ENCODE measurements around the gene UBE2D2.

Gene UBE2D2

DNA sequence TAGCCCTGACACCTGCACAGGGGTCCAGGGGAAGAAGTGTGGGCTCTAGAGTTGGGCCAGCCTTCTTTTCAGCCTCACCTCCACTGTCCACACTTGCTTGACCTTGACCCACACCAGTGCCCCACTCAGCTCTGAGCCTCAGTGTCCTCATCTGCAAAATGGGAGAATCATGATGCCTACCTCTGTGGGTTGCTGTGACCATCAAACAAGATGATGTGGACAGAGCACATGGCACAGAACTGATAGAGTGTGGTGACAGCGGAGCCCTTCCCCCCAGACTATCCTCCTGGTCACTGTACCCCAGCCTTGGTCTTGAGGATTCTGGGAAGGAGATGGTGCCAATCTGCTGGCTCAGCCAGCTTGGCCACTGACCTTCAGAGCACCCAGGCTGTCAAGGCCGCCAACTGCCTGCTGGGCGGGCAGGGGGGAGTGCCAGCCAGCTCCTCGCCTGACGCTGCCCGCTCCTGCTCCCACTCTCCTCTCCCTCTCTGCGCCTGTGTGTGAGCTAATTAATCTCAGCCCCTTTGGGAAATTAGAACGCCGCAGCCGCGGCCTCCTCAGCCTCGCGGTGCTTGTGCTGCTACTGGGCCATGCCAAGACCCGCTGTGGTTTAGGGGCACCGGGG, 103.7 kb downstream of the UBE2D2 start:
- TF ChIP-seq, protein P1, sequence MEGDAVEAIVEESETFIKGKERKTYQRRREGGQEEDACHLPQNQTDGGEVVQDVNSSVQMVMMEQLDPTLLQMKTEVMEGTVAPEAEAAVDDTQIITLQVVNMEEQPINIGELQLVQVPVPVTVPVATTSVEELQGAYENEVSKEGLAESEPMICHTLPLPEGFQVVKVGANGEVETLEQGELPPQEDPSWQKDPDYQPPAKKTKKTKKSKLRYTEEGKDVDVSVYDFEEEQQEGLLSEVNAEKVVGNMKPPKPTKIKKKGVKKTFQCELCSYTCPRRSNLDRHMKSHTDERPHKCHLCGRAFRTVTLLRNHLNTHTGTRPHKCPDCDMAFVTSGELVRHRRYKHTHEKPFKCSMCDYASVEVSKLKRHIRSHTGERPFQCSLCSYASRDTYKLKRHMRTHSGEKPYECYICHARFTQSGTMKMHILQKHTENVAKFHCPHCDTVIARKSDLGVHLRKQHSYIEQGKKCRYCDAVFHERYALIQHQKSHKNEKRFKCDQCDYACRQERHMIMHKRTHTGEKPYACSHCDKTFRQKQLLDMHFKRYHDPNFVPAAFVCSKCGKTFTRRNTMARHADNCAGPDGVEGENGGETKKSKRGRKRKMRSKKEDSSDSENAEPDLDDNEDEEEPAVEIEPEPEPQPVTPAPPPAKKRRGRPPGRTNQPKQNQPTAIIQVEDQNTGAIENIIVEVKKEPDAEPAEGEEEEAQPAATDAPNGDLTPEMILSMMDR (conservative IDR thresholded peaks at IDR 0.05; ENCODE audit: control insufficient read depth, insufficient read depth, low read depth, low read length): no peak
- H3K4me3 ChIP-seq (ENCODE audit: control insufficient read depth, low read depth, low read length): no peak overlapping the region
- no peak for DNase-seq (ENCODE audit: low read depth)

DNA sequence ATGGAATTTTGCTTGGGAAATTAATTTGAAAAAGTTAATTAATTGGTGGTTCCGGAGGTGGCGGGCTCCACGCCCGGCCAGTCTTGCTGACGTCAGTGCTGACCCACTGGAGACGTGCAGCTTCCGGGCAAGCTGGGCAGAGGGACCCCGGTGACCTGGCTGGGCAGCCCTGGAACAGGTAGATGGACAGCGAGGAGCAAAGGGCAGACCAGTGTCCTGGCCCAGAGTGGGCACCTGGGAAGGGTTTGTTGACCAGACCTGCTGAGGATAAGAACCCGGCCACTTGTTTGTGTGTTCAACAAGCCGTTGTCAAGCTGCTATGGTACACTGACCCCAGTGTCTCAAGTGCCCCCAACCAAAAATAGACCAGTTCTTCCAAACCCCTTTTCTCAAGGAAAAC, 104.5 kb downstream of the UBE2D2 start:
- H3K4me3 ChIP-seq (ENCODE audit: control insufficient read depth, low read depth, low read length): no peak overlapping the region
- no peak for DNase-seq (ENCODE audit: low read depth)
- TF ChIP-seq, protein P1 (conservative IDR thresholded peaks at IDR 0.05; ENCODE audit: control insufficient read depth, insufficient read depth, low read depth, low read length): no peak

DNA sequence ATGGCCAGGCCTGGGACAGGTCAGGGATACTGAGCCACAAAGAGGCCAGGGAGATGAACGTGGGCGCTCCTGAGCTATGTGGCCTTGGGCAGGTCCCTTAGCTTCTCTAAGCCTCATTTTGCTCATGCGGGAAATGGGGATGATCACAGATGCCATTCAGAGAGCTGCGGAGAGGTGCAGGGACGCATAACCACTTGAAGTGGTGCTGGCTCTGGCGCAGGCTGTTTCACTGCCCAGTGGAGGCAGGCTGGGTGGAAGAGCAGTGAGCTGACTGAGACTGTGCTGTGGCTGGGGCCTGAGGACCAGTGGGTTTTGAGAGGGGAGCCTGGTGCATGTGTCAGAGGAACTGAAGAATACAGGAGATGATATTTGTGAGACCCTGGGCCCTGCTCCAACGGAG, 105.4 kb downstream of the UBE2D2 start:
- TF ChIP-seq, protein P1 (conservative IDR thresholded peaks at IDR 0.05; ENCODE audit: control insufficient read depth, insufficient read depth, low read depth, low read length): no peak
- H3K4me3 ChIP-seq (ENCODE audit: control insufficient read depth, low read depth, low read length): no peak overlapping the region
- DNase-seq (ENCODE audit: low read depth): no peak

DNA sequence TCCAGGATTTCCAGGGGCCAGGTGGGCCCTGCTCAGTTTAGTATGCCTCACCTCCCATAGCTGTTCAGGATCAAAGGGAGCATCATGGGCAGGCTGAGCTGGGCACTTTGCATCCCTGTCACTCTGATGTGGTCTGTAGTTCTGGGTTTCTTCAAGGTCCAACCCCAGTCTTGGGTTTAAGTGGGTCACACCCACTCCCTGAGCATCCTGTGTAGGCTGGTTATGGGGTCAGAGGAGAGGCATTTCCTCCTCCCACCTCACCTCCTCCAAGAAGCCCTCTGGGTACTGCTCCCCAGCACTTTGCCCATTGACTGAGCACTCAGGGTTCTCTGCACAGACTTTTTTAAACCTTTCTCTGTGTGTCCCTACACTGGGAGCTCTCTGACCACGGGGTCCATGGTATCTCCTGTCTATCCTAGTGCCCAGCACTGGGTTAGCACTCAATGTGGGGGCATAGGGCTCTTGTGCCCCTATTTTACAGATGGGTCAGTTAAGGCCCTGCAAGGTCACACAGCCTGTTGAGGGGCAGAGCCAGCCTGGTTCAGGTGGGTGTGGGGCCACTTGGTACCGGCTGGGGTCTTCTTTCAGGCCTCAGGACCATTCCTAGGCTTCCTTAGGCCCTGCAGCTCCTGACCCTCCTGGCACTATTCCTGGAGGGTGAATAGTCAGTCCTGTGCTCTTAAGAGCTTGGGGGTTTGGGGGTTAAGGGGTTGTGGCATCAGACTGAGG, 106.0 kb downstream of the UBE2D2 start:
- H3K4me3 ChIP-seq (ENCODE audit: control insufficient read depth, low read depth, low read length): no peak overlapping the region
- peak; percentile 41 for DNase-seq (ENCODE audit: low read depth)
- TF ChIP-seq, protein P1 (conservative IDR thresholded peaks at IDR 0.05; ENCODE audit: control insufficient read depth, insufficient read depth, low read depth, low read length): no peak

DNA sequence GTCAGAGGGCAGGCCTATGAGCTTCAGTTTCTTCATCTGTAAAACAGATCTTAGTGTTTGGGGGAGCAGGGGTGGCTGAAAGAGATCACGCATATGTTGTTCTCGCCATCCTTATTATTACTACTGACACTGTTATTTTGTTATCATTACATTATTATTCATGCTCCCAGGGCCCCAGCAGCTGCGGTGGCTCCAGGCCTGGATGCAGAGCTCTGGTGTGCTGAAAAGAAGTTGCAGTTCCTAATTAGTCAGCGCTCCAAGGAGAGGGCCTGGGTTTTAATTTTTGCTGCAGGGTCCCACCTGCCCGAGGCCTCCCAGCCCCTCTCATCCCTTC, 106.6 kb downstream of the UBE2D2 start:
- TF ChIP-seq, protein P1 (conservative IDR thresholded peaks at IDR 0.05; ENCODE audit: control insufficient read depth, insufficient read depth, low read depth, low read length): no peak
- DNase-seq (ENCODE audit: low read depth): peak; percentile 58
- peak overlapping the region; percentile 29 for H3K4me3 ChIP-seq (ENCODE audit: control insufficient read depth, low read depth, low read length)

DNA sequence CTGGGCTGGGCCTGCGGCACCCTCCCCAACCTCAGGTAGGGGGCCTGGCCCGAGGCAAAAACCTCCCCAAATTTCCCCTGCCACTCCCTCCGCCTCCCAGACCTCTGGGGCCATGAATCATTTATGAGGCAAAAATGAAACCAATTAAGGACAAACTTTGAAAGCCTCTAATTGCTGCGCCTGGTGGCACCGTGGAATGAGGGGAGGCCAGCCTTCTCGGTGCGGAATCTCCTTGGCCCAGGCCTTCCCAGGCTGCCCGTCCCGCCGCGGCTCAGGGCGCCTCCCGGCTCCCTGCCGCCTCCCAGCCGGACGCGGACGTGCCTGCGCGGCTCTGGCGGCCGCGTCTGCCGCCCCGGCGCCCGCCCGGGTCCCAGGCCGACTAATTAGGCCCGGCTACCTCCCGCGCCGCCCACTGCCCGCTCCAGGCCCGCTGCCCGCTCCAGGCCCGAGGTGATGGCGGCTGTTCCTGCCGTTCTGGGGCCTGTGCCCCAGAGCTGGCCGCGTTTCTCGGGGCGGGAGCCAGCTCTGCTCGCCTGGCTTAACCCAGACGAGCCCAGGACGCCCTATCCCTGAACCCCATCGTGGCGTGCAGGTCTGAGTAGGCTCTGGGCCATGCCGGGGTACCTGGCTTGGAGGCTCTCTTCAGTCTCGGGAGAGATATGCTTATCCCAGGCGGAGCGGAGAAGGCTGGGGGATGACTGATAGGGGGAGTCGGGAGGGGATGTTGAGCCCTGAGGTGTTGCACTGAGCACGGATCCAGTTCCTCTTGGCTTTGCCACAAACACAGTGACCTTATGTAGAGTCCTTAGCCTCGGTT, 107.1 kb downstream of the UBE2D2 start:
- peak overlapping the region; percentile 35 for H3K4me3 ChIP-seq (ENCODE audit: control insufficient read depth, low read depth, low read length)
- DNase-seq (ENCODE audit: low read depth): peak; percentile 39

More for the DNA sequence above, 107.1 kb downstream of the UBE2D2 start:
- TF ChIP-seq, protein P1 (conservative IDR thresholded peaks at IDR 0.05; ENCODE audit: control insufficient read depth, insufficient read depth, low read depth, low read length): no peak

Data from fibroblast of mammary gland (primary cell).